Measurements from ENCODE around the gene PIGQ. TPM values are rescaled to one million over a fixed set of nuclear protein-coding genes. Genes with fewer than 3 reads are reported as not detected.

PIGQ gene
- total RNA-seq, 1 donor = 22.0 TPM

DNA sequence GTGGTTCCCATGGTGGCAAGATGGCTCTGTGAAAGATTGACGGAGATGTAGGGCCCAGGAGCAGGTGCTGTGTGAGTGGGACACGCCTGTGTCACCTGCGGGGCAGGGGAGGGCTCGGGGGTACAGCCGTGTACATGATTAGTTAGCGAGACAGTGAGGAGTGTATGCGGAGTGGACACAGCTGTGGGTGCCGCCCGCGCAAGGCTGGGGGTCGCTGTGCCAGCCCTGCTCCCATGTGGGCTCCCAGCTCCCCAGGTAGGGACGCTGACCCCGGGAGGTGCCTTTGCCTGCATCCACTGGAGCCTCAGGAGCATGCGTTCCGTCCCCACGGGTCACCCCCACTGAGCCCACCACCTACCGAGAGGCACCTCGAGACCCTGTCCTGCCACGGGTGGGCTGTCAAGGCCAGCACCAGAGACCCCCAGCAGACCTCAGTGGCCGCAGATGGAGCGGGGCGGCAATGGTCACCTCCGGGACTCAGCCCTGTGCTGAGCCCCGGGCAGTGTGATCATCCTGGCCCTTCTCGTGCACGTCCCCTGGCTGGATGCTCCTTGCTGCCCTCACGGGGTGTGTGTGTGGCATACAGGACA, 34.8 kb upstream of the PIGQ start:
- TF ChIP-seq, protein P1, sequence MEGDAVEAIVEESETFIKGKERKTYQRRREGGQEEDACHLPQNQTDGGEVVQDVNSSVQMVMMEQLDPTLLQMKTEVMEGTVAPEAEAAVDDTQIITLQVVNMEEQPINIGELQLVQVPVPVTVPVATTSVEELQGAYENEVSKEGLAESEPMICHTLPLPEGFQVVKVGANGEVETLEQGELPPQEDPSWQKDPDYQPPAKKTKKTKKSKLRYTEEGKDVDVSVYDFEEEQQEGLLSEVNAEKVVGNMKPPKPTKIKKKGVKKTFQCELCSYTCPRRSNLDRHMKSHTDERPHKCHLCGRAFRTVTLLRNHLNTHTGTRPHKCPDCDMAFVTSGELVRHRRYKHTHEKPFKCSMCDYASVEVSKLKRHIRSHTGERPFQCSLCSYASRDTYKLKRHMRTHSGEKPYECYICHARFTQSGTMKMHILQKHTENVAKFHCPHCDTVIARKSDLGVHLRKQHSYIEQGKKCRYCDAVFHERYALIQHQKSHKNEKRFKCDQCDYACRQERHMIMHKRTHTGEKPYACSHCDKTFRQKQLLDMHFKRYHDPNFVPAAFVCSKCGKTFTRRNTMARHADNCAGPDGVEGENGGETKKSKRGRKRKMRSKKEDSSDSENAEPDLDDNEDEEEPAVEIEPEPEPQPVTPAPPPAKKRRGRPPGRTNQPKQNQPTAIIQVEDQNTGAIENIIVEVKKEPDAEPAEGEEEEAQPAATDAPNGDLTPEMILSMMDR (IDR thresholded peaks at IDR 0.05; ENCODE audit: insufficient read depth, low read depth, low read length) = no peak
- H3K4me3 ChIP-seq (ENCODE audit: low read depth, low read length) = no peak overlapping the region
- no peak for DNase-seq (ENCODE audit: low read depth)

DNA sequence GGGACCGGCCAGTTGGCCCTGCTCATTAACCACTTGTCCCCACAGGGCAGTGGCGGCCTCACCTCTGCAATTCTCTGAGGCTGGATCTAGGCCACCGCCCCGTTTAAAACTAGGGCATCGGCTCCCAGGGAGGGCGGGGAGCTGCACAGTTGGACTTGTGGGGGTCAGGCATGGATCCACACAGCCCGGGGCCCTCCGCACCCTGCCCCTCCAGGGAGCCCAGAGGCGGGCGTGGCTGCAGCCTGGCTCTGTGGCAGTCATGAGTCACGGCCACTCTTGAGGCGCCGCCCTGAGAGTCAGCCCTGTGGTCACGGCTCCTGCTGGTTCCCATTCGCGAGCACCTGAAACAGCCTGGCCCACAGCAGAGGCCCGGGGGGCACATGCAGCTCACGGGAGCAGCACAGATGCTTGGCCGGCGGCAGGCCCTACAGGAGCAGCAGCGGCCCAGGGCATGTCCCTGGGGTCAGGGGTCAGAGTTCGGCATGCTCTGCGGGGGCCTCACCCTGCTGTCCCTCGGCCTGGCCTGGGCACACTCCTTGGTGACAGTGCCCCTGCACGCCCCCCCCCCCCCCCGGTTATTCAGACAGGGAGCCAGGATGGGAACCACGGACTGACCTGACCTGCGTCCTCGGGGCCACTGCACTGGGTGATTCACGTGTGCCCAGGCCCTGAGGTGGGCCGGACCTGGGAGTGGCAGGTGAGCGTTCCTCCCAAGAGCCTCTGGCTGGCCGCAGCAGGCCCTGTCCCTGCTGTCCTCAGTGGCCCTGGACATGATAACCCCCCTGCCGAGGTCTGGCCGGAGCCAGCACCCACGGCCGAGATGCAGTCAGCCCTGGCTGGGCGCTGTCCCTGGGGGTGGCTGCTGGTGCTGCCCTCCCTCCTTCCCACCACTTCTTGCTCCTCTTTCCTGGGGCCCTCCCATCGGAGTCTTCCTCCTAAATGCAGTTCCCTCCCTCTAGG, 34.0 kb upstream of the PIGQ start:
- DNase-seq (ENCODE audit: low read depth) = peak; percentile 74
- TF ChIP-seq, protein P1 (IDR thresholded peaks at IDR 0.05; ENCODE audit: insufficient read depth, low read depth, low read length) = no peak
- no peak overlapping the region for H3K4me3 ChIP-seq (ENCODE audit: low read depth, low read length)

DNA sequence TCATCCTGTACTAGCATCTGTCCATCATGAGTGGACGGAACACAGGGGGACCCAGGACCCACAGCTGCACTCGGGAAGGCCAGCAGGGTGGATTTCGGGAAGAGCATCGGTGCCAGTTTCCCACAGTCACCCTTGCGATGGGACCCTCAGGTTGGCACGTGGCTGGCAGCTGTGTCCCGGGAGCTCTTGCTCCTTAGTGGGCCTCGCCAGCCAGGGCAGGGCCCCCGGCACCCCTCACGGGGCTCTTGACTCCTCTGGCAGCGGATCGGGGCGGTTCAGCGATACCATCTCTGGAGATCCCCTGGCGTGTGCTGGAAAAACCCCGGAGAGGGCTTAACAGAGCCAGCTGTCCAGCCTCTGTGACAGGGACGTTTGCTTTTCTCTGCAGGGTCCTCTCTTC, 33.0 kb upstream of the PIGQ start:
- TF ChIP-seq, protein P1 (IDR thresholded peaks at IDR 0.05; ENCODE audit: insufficient read depth, low read depth, low read length) = no peak
- H3K4me3 ChIP-seq (ENCODE audit: low read depth, low read length) = no peak overlapping the region
- no peak for DNase-seq (ENCODE audit: low read depth)

DNA sequence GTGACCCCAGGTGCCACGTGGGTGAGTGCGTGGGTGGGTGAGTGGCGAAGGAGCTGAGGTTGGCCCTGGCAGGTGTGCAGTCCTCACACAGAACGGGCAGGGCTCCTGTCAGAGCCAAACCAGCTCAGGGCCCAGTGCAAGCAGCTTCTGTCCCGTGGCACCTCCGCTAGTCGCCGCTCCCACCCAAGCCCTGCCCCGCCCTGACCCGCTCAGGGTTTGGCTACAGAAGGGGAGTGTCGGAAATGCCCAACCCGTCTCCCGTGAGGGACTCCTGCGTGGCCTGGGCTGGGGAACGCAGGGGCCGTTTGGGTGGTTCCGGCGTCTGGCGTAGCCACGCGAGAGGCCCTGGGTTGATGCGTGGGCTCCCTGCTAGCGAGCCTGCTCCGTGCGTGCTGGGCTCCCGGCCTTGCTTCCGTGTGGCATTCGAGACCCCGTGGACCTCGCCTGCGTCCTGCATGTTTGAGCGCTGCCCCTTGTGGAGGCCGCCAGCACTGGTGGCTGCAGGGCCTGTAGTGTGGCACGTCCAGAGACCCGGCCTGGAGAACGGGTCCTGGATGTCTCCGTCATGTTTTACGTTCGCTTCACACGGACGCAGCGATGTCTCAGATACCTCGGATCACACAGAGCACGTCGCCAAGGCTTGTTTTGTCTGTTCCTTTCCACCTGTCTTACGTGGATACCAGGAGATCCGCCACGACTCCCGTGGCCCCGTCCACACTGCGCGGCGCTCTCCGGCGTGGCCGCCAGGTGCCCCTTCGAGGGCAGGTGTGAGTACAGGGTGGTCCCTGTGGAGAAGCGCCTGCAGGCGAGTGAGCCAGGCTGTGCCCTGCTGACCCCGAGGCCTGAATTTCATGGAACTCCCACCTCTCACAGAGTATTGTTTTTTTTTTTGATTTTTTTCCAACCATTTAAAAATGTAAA, 32.1 kb upstream of the PIGQ start:
- DNase-seq (ENCODE audit: low read depth) = no peak
- TF ChIP-seq, protein P1 (IDR thresholded peaks at IDR 0.05; ENCODE audit: insufficient read depth, low read depth, low read length) = no peak
- H3K4me3 ChIP-seq (ENCODE audit: low read depth, low read length) = no peak overlapping the region

DNA sequence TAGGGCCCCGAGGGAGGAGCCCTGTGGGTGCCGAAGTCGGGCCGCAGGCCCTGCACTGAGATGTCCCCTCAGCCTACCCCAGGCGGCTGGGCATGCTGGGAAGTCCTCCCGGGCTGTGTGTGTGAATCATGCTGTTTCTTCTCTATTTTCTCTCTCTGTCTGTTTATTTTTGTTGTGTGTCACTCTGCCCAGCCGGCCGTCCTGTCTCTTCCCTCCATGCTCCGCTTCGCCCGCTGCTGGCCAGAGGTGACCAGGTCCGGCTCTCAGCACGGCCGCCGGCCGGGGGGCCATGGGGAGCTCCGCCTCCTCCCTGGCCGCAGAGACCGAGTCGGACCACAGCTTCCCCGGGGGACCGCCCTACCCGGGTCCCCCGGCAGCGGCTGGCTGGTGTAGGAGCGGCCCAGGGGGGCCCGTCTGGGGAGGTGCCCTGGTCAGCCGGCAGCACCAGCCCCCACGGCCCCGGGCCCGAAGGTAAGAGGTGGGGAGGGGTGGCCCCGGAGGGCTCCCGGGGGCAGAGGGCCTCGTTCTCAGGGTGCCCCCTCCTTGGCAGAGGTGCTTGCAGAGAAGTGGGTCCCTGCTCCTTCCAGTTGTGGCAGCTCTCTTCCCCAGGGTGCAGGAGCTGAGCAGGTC, 29.8 kb upstream of the PIGQ start:
- TF ChIP-seq, protein P1 (IDR thresholded peaks at IDR 0.05; ENCODE audit: insufficient read depth, low read depth, low read length) = no peak
- DNase-seq (ENCODE audit: low read depth) = no peak
- no peak overlapping the region for H3K4me3 ChIP-seq (ENCODE audit: low read depth, low read length)

Measured in fibroblast of villous mesenchyme (primary cell).